NCI-H2029 treated with DMSO at 0.1 percent for 48 hours (cell line): Measurements from ENCODE around the gene MPPED1.

Experiments used
- DNase-seq: peaks from one replicate; lab custom pipeline; 2025; lab: John Stamatoyannopoulos, UW

The MPPED1 gene

DNA sequence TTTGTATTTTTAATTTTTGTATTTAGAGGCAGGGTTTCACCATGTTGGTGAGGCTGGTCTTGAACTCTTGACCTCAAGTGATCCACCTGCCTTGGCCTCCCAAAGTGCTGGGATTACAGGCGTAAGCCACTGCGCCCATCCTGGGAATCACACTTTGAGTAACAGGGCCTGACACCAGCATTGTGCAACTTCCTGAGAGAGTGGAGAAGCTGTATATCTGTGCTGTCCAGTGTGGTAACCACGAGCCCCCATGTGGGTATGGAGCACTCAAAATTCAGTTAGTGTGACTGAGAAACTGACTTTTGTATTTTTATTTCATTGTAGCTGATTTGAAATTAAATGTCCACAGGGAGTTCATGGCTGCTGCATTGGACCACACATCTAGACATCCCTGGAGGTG is 36.2 kb downstream of the MPPED1 start:
- no peak for DNase-seq

GRCh38 chr22:43449205-43449830 is 37.5 kb downstream of the MPPED1 start:
- DNase-seq = no peak

- DNase-seq = no peak
These were observed 38.0 kb downstream of the MPPED1 start for GRCh38 chr22:43449831-43450225.

DNA sequence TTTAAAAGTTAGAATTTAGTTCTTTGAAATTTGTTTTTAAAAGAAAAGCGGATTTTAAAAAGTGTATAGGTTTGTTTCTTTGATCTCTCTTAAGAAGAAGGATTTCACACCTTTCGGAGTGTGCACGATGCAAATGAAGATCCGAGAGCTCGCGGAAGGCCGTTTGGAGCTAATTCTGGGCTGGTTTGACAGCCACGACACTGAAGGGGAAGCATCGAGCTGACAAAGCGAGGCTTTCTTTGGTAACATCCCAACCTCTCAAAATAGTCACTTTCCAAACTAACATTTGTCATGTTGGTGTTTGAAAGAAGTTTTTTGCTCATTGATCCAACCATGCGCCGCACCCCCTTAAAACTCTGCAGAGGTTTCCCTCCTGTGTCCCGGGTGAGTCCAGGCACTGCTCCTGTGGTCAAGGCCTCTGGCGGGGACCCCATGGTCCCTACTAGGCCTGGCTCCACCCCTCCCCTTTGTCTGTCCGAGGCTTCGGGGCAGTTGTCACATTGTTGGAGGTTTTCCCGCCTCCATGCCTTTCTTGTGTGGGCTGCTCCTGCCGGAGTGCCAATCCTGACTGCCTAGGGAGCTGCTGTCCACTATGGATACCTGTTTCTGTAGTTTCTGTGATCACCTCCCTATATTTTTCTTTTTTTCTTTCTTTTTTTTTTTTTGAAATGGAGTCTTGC is 39.7 kb downstream of the MPPED1 start:
- no peak for DNase-seq

- DNase-seq = no peak
These were observed 44.0 kb downstream of the MPPED1 start for GRCh38 chr22:43455846-43456245.

DNA sequence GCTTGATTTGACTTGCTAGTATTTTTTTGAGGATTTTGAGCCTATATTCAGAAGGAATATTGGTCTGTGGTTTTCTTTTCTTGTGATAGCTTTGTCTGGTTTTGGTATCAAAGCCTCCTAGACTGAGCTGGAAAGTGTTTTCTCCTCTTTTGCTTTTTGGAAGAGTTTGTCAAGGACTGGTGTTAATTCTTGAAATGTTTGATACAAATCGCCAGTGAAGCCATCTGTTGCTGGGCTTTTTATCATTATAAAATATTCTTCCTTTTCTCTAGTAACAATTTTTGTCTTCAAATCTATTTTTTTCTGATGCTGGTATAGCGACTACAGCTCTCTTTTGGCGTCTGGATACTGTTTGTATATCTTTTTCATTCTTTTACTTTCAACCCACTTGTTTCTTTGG is 45.2 kb downstream of the MPPED1 start:
- DNase-seq = no peak

- no peak for DNase-seq
These were observed 50.9 kb downstream of the MPPED1 start for GRCh38 chr22:43462701-43463100.

DNA sequence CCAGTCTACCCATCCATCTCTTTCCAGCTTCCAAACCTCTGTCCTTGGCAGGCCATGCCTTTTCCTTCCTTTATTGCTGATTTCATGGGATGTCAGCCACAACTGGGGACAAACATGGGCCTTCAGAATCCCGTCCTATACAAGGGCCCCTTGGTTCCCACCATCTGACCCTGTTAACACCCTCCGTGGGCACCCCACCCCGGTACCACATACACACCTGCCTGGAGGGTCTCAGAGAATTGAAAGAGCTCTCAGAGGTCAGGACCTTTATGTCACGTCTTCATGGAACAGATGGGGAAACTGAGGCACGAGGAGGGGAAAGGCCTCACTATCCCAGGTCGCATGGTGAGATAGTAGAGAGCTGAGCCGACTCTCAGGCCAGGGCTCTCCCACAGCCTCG is 53.0 kb downstream of the MPPED1 start:
- no peak for DNase-seq

DNA sequence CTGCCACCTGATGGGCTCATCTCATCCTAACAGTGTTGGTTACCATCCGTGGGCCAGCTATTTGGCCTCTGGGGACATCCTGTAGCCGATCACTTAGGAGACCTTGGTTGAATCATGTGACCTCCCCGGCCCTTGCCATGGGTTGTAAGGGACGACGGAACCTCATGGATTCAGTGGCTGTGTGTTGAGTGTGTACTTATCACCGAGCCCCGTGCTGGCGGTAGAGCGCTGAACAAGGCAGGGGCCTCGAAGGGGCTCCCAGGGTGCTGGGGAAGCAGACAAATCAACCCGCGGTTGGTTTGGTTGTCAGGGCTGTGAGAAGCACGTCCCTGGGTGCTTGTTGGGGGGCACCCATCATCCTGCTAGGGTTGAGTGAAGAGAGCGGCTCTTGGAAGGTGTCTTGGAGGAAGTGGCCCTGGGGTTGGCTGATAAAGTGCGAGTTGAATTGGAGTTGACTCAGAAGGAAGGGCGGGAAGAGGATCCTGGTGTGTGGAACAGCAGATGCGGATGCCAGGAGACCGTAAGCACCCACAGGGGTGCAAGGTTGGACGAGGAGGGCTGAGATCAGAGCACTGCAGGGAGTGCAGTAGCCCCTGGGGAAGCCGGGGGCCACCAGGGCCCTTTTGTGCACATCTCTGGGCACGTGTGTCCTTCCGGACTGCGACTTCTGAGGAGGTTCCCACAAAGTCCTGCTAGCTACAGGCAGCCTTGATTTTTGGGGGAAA is 53.6 kb downstream of the MPPED1 start:
- DNase-seq = no peak

DNA sequence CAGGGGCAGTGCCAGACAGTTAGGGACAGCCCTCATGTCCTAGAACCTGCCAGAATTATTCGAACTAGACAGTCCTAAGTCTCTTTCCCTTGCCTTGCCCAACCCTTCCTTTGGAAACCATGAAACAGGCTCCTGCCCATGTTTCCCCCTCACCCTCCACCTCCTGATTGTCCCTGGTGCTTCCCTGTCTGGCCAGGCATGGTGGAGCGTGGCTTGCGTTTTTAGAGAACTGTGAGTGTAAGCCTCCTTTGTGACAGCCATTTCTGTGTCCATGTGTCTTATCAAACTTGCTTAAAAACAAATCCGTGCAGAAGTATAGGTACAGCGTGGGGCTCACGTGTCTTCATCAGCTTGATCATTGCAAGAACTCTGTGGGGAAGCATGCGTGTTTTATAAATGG is 54.9 kb downstream of the MPPED1 start:
- DNase-seq = no peak

DNA sequence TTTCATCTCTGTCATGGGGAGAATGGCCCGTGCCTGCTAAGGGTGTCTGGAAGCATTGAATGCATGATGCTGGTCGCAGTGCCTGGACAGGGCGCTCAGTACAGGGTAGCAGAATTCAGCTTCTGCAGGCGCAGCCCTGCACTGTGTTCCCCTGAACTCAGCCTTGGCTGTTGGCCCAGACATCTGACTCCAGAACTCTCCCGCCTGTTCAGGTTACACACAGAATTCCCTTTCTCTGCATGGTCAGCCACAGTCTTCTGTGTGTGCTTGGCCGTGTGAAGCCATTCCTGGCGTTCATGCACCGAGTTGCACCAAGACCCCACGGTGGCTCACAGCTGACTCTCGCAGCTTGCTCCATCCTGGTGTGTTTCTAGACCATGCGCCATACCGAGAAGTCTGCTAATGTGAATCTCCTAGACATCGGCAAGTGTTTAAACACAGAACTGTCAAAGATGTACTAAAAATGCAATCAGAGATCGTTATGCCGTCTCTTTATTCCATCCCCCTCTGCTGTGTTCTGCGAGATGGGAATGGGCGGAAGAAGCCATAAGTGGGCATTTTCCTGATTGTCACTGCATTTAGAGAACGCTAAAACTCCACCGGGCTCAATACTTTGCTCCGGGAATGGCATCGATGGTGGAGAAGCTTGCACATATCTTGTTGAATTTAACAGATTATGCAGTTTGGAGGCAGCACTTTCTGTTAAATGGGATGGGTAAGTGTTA is 55.6 kb downstream of the MPPED1 start:
- DNase-seq = no peak

GRCh38 chr22:43470253-43470652 is 58.4 kb downstream of the MPPED1 start:
- no peak for DNase-seq

DNA sequence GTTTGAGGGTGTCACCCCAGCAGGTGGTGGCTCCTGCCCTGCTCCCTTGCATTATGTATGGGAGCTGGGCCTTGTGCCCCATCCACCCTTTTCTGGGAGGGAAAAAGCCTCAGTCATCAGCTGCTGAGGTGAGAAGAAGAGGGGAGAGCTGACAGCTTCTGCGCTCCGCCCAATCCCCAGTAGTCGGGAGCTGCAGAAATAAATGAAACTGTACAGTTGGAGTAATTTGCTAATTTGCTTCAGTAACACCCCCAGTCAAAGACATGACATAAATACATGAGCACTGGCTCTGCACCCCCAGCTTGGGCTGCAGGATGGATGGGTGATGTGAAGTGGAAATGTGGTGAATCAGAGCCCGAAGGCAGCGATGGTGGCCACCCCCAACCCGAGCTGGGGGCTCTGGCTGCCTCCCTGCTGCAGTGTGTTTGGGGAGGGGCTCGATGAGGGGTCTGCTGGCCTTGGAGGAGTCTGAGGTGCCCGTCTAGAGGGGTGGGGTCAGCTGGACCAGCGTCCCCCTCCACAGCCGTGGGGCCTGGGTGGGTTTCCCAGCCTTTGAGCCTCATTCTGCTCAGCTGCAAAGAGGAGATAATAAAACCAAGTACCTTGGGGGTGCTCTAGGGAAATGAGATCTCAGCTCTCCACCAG is 59.2 kb downstream of the MPPED1 start:
- DNase-seq = no peak

- no peak for DNase-seq
These were observed 59.9 kb downstream of the MPPED1 start for GRCh38 chr22:43471606-43472135.

- no peak for DNase-seq
These were observed 61.2 kb downstream of the MPPED1 start for GRCh38 chr22:43473031-43473430.

DNA sequence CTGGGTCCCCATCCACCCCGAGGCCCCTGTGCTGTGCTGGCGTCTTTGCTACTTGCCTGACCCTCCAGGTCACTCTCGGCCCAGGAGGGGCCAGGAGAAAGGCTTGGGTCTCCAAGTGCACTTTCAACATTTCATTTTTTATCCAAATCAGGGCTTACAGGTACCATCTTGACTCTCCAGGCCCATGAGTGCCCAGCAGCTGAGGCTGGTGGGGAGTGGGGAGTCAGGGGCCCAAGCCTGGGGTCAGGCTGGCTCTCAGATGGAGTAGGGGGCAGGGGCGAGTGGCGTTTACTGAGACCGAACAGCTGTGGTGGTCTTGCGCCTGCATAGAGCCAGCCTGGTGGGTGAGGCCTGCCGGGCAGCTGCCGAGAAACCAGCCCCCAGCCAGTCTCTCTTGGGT is 61.6 kb downstream of the MPPED1 start:
- DNase-seq = no peak

GRCh38 chr22:43474161-43475101 is 62.6 kb downstream of the MPPED1 start:
- no peak for DNase-seq

DNA sequence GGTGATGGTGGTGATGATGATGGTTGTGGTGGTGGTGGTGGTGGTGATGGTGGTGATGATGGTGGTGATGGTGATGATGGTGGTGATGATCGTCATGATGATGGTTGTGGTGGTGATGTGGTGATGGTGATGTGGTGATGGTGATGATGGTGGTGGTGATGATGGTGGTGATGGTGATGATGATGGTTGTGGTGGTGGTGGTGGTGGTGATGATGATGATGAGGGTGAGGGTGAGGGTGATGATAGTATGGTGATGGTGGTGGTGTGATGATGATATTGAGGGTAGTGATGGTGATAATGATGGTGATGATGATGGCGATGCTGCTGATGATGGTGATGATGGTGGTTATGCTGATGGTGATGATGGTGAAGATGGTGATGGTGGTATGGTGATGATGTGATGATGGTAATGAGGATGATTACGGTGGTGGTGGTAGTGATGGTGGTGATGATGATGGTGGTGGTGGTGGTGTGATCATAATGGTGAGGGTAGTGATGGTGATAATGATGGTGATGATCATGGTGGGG is 63.8 kb downstream of the MPPED1 start:
- DNase-seq = no peak

- DNase-seq = no peak
These were observed 64.5 kb downstream of the MPPED1 start for GRCh38 chr22:43476341-43476740.
